ENCODE measurements around the gene DAZAP2.

DNA sequence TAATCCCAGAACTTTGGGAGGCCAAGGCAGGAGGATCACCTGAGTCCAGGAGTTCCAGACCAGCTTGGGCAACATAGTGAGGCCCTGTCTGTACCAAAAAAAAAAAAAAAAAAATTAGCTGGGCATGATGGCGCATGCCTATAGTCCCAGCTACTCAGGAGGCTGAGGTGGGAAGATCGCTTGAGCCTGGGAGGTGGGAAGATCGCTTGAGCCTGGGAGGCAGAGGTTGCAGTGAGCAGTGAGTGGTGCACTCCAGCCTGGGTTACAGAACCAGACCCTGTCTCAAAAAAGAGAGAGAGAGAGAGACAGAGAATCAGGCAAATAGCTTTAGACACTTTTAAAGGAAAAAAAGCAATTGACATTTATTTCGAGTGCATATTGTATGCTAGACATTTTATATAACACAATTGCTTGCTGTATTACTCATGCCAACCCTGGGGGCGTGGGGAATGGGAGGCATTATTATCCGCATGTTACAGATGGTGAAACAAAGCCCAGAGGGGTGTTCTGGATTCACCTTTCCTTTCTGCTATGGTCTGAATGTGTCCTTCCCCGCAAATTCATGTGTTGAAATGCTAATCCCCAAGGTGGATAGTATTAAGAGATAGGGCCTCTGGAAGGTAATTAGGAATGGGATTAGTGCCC, 30.5 kb upstream of the DAZAP2 start:
- TF ChIP-seq MXI1 (IDR thresholded peaks at IDR 0.05; ENCODE audit: borderline replicate concordance, low read depth, low read length) (no peak), CTCF (CRISPR knock-in tag; IDR thresholded peaks at IDR 0.05) (no peak)

All from HepG2 (cell line).